Gastrocnemius medialis (tissue), 4 donors: Measurements from ENCODE around the gene DNAJC1. TPM values are rescaled to one million over a fixed set of nuclear protein-coding genes. Genes with fewer than 3 reads are reported as not detected.

Experiments
- ATAC-seq, 2 donors: fragments of 150-250 bp; one replicate each; pipeline ENCODE4 v1.9.1; 2016
- DNase-seq, 2 donors: peaks; one replicate each; pipeline ENCODE4 v3.0.0-alpha.2; 2019
- H3K27ac ChIP-seq, 4 donors: fragments of 200-600 bp; sonication (generic); 1 replicate in 1 of 4; 2 replicates in 3 of 4; pipeline ENCODE4 v1.5.1; 2016 to 2018; ENCODE audit warnings: mild to moderate bottlenecking in 2 of 4, moderate library complexity in 1 of 4
- H3K27me3 ChIP-seq, 3 donors: fragments of 200-600 bp; sonication (generic) in 2 of 3; 1 replicate in 1 of 3; 2 replicates in 2 of 3; pipeline versions ENCODE4 v1.5.1 to v1.6.0; 2016 to 2019; ENCODE audit warnings: mild to moderate bottlenecking in 1 of 3, moderate library complexity in 1 of 3
- H3K36me3 ChIP-seq, 2 donors: fragments of 200-600 bp; sonication (generic) in 1 of 2; one replicate each; pipeline ENCODE4 v1.5.1; 2017 to 2018
- H3K4me1 ChIP-seq, 2 donors: fragments of 200-600 bp; sonication (generic) in 1 of 2; one replicate each; pipeline ENCODE4 v1.5.1; 2016 to 2017; ENCODE audit warnings: mild to moderate bottlenecking in 2 of 2
- H3K4me3 ChIP-seq, 4 donors: fragments of 200-600 bp; sonication (generic) in 3 of 4; 1 replicate in 1 of 4; 2 replicates in 3 of 4; pipeline ENCODE4 v1.5.1; 2016 to 2019; ENCODE audit warnings: mild to moderate bottlenecking in 2 of 4
- H3K9me3 ChIP-seq, 3 donors: fragments of 200-600 bp; sonication (generic) in 2 of 3; 1 replicate in 1 of 3; 2 replicates in 2 of 3; pipeline ENCODE4 v1.5.1; 2016 to 2019
- POLR2A ChIP-seq, 2 donors: fragments of 450-650 bp; IDR thresholded peaks; one replicate each; pipeline ENCODE4 v1.6.1; 2017; ENCODE audit warnings: antibody characterized with exemption in 2 of 2, mild to moderate bottlenecking in 2 of 2, moderate library complexity in 2 of 2
- in situ Hi-C, 4 donors: fragments of 200-750 bp; cut with MboI; loops; one replicate each; pipeline versions ENCODE4 v1.15.0 to v1.8.0; 2017; ENCODE audit warnings: low sequenced_read_pairs in 4 of 4
- intact Hi-C: fragments of 100-400 bp; cut with DNase I; formaldehyde crosslinking; loops from one replicate; pipeline ENCODE4 v1.15.1; 2023; ENCODE audit warnings: low total_unique reads
- total RNA-seq, 4 donors: library from RNA; depleted of rRNA; stranded (reverse); fragments of >200 nt; gene quantifications; one replicate each; pipeline versions ENCODE4 v1.1.0 to v1.2.3, GENCODE V29; 2016
- TF ChIP-seq, protein P1 (sequence below), 5 experiments: fragments of 450-650 bp in 3 of 5; fragments of 200-600 bp in 2 of 5; sonication (generic) in 2 of 5; IDR thresholded peaks in 4 of 5; conservative IDR thresholded peaks in 1 of 5; 1 replicate in 4 of 5; 2 replicates in 1 of 5; pipeline ENCODE4 v1.5.1; 2016 to 2019; ENCODE audit warnings: antibody characterized with exemption in 5 of 5, mild to moderate bottlenecking in 3 of 5, moderate library complexity in 3 of 5

DNAJC1 gene
- total RNA-seq, 4 donors from 2014 or later, result 24.1 to 56.4 (median 35.7) TPM

DNA sequence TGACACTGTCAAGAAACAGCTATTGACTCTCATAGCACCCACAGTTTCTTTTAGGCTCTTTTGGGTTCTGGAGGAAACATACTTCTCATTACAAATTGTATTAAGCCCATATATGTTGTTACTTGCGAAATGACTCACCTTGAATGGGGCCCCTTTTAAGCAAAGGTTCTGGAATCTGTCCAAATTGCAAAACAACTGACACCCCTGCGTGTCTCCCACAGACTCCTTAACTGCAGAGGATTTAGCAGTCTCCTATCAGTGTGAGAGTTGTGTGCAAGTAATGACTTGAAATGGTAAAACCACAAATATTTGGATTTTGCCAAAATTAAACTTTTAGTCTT, 192.3 kb downstream of the DNAJC1 start:
- no peak for TF ChIP-seq POLR2A (IDR thresholded peaks at IDR 0.05)
- TF ChIP-seq, protein P1, sequence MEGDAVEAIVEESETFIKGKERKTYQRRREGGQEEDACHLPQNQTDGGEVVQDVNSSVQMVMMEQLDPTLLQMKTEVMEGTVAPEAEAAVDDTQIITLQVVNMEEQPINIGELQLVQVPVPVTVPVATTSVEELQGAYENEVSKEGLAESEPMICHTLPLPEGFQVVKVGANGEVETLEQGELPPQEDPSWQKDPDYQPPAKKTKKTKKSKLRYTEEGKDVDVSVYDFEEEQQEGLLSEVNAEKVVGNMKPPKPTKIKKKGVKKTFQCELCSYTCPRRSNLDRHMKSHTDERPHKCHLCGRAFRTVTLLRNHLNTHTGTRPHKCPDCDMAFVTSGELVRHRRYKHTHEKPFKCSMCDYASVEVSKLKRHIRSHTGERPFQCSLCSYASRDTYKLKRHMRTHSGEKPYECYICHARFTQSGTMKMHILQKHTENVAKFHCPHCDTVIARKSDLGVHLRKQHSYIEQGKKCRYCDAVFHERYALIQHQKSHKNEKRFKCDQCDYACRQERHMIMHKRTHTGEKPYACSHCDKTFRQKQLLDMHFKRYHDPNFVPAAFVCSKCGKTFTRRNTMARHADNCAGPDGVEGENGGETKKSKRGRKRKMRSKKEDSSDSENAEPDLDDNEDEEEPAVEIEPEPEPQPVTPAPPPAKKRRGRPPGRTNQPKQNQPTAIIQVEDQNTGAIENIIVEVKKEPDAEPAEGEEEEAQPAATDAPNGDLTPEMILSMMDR (IDR thresholded peaks at IDR 0.05 in 4 of 5, conservative IDR thresholded peaks at IDR 0.05 in 1 of 5), result no peak
- Histone ChIP-seq H3K27ac (no peak overlapping the region), H3K27me3 (no peaks in the 10 kb centered on the region), H3K4me3 (no peak overlapping the region), H3K9me3 (no peaks in the 10 kb centered on the region), H3K36me3 (no peaks in the 10 kb centered on the region), H3K4me1 (no peaks in the 10 kb centered on the region)
- ATAC-seq (no peak), DNase-seq (no peak)
- in situ Hi-C loops (no loop called here), intact Hi-C loops (no loop called here)

DNA sequence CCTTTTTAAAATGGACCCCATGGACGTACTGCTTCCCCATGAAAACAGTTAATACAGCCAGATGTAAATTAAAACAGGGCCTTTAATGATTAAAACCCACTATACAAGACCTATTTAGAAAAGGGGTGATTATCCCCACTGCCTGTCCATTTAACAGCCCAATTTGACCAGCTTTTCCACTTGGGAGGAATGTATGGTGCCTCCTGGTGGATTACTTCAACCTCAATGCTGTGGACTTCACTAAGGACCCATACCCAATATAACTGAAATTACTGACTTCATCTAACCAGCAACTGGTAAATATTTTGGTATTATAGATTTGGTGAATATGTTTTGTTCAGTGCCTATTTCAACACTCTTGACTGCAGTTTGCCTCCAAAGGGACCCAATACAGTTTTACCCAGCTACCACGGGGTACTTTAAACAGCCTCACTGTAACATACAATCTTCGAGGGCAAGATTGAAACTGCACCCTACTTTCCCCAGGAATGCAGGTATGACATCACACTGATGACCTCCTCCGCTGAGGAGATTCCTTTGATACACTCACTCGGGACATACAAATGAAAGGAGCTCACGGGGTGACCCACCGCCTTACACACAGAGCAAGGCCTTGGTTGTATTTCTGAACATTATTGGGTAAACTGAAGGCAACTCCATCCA, 192.8 kb downstream of the DNAJC1 start:
- no peak for TF ChIP-seq POLR2A (IDR thresholded peaks at IDR 0.05)
- TF ChIP-seq, protein P1 (IDR thresholded peaks at IDR 0.05 in 4 of 5, conservative IDR thresholded peaks at IDR 0.05 in 1 of 5), result no peak
- no peaks in the 10 kb centered on the region for H3K4me1 ChIP-seq
- no peaks in the 10 kb centered on the region for H3K36me3 ChIP-seq
- DNase-seq, result no peak
- in situ Hi-C loops, result no loop called here
- H3K4me3 ChIP-seq, result no peak overlapping the region
- ATAC-seq, result no peak
- intact Hi-C loops, result no loop called here
- H3K27me3 ChIP-seq, result no peaks in the 10 kb centered on the region
- H3K27ac ChIP-seq, result no peak overlapping the region
- H3K9me3 ChIP-seq, result no peaks in the 10 kb centered on the region

DNA sequence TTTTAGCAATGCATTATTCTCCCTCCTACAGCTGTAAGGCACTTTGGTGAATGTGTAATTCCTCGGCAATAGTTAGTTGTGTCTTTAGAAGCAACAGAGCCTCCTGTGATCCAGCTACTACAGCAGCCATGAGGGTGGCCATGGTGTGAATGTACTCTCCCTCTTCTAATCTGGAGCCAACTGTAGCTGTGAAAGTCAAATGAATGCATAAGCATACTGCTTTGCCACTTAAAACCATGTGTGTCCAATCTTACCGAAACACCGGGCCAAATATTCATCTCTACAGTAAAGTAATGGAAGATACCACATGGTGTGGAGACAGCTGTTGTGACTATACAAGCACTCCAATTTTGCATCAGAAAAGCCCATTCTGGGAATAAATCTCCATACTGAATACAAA, 195.0 kb downstream of the DNAJC1 start:
- ATAC-seq, result no peak
- TF ChIP-seq, protein P1 (IDR thresholded peaks at IDR 0.05 in 4 of 5, conservative IDR thresholded peaks at IDR 0.05 in 1 of 5), result no peak
- no peak for TF ChIP-seq POLR2A (IDR thresholded peaks at IDR 0.05)

DNA sequence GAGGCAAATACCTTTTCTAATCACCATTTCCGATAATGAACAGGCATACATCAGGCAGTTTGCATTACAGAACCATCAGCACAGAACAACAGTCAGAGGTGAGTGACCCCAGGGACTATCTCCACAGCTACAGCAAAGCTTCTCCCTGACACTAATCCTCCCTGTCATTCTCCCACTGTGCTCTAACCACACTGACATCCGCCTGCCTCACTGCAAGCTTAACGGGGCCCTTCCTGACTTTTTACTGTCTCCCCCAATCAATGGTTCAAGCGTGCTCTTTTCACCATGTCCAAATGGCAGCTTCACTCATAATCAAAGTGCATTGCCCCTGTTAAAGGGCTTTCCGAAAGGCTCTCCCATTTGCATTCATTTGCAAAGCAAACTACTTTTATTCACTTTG, 196.3 kb downstream of the DNAJC1 start:
- in situ Hi-C loops (no loop called here), intact Hi-C loops (no loop called here)
- TF ChIP-seq, protein P1 (IDR thresholded peaks at IDR 0.05 in 4 of 5, conservative IDR thresholded peaks at IDR 0.05 in 1 of 5), result no peak
- TF ChIP-seq POLR2A (IDR thresholded peaks at IDR 0.05), result no peak
- no peaks in the 10 kb centered on the region for H3K27me3 ChIP-seq
- ATAC-seq (no peak), DNase-seq (no peak)
- H3K4me3 ChIP-seq, result no peak overlapping the region
- H3K9me3 ChIP-seq, result no peaks in the 10 kb centered on the region
- no peaks in the 10 kb centered on the region for H3K4me1 ChIP-seq
- H3K36me3 ChIP-seq, result no peaks in the 10 kb centered on the region
- no peak overlapping the region for H3K27ac ChIP-seq

More for the DNA sequence above, 195.0 kb downstream of the DNAJC1 start:
- H3K4me3 ChIP-seq, result no peak overlapping the region
- H3K4me1 ChIP-seq, result no peaks in the 10 kb centered on the region
- no peaks in the 10 kb centered on the region for H3K9me3 ChIP-seq
- no peak overlapping the region for H3K27ac ChIP-seq
- in situ Hi-C loops, result no loop called here
- intact Hi-C loops, result no loop called here
- H3K27me3 ChIP-seq, result no peaks in the 10 kb centered on the region
- no peak for DNase-seq
- H3K36me3 ChIP-seq, result no peaks in the 10 kb centered on the region

DNA sequence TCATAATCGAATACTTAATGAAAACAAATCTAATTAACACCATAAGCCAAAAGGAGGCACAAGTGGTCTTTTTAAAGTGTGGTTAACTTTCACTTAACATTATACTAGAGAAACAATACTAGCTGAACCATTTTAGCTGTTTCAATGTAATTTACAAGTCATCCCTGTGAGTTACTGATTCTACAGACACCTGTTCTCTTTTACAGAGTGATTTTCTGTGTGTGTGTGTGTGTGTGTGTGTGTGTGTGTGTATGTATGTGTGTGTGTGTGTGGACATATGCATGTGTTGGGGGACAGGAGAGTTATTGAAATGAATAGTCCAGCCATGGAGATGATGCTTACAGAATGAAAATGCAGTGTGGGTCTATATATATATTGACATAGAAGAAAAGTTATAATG, 200.2 kb downstream of the DNAJC1 start:
- no peak for ATAC-seq

More for the DNA sequence above, 200.2 kb downstream of the DNAJC1 start:
- TF ChIP-seq, protein P1 (IDR thresholded peaks at IDR 0.05 in 4 of 5, conservative IDR thresholded peaks at IDR 0.05 in 1 of 5), result no peak
- TF ChIP-seq POLR2A (IDR thresholded peaks at IDR 0.05), result no peak
- Histone ChIP-seq H3K4me3 (no peak overlapping the region), H3K27me3 (no peaks in the 10 kb centered on the region), H3K9me3 (no peaks in the 10 kb centered on the region), H3K36me3 (no peaks in the 10 kb centered on the region), H3K27ac (no peak overlapping the region), H3K4me1 (no peaks in the 10 kb centered on the region)
- intact Hi-C loops (no loop called here), in situ Hi-C loops (no loop called here)
- DNase-seq, result no peak
